Measurements from ENCODE around the gene NEK7. TPM values are rescaled to one million over a fixed set of nuclear protein-coding genes. Genes with fewer than 3 reads are reported as not detected.

The NEK7 gene
- total RNA-seq, 1 donor from 2014 or later: 44.9 TPM

GRCh38 chr1:198359024-198359653 lies 202.3 kb downstream of the NEK7 start:
- no peak for DNase-seq (ENCODE audit: low spot score)
- H3K27me3 Mint-ChIP-seq (ENCODE audit: unreplicated experiment): no peaks in the 10 kb centered on the region
- H3K4me1 Mint-ChIP-seq (ENCODE audit: unreplicated experiment): peaks cover 2% of the 10 kb centered on the region
- H3K4me3 Mint-ChIP-seq (ENCODE audit: unreplicated experiment): no peak overlapping the region
- H3K27ac Mint-ChIP-seq (ENCODE audit: unreplicated experiment): no peak overlapping the region
- no peaks in the 10 kb centered on the region for H3K9me3 Mint-ChIP-seq (ENCODE audit: unreplicated experiment)
- H3K36me3 Mint-ChIP-seq (ENCODE audit: low read depth, unreplicated experiment): no peaks in the 10 kb centered on the region
- TF ChIP-seq, protein P1, sequence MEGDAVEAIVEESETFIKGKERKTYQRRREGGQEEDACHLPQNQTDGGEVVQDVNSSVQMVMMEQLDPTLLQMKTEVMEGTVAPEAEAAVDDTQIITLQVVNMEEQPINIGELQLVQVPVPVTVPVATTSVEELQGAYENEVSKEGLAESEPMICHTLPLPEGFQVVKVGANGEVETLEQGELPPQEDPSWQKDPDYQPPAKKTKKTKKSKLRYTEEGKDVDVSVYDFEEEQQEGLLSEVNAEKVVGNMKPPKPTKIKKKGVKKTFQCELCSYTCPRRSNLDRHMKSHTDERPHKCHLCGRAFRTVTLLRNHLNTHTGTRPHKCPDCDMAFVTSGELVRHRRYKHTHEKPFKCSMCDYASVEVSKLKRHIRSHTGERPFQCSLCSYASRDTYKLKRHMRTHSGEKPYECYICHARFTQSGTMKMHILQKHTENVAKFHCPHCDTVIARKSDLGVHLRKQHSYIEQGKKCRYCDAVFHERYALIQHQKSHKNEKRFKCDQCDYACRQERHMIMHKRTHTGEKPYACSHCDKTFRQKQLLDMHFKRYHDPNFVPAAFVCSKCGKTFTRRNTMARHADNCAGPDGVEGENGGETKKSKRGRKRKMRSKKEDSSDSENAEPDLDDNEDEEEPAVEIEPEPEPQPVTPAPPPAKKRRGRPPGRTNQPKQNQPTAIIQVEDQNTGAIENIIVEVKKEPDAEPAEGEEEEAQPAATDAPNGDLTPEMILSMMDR (IDR thresholded peaks at IDR 0.05; ENCODE audit: unreplicated experiment): peak; percentile 54

- Mint-ChIP-seq H3K27ac (ENCODE audit: unreplicated experiment) (no peak overlapping the region), H3K4me3 (ENCODE audit: unreplicated experiment) (no peak overlapping the region), H3K27me3 (ENCODE audit: unreplicated experiment) (no peaks in the 10 kb centered on the region), H3K36me3 (ENCODE audit: low read depth, unreplicated experiment) (no peaks in the 10 kb centered on the region), H3K4me1 (ENCODE audit: unreplicated experiment) (peaks cover 2% of the 10 kb centered on the region), H3K9me3 (ENCODE audit: unreplicated experiment) (no peaks in the 10 kb centered on the region)
- TF ChIP-seq, protein P1 (IDR thresholded peaks at IDR 0.05; ENCODE audit: unreplicated experiment): no peak
- DNase-seq (ENCODE audit: low spot score): no peak
These were observed 203.5 kb downstream of the NEK7 start for GRCh38 chr1:198360208-198360729.

DNA sequence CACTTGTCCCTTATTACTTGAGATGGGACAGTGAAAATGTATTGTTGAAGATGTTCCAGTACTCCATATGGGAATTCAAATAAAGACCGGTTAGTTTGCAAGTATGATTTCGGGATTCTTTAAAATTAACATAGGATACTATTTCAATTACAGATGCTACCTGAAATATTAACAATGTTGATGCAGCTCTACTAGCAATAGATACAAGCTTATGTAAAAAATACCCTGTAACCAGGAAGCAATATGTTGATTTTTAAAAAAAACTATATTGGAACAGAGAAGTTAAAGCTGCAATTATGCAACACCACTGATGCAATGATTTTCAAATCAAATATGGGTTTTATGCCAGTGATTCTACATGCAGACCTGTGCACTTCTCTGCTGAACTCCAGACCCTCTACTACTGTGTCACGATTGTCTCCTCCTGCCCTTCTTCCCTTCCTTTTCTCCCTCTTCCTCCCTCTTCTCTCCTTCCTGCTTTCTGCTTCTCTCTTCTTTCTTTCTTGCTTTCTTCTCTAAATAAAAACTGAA lies 204.5 kb downstream of the NEK7 start:
- H3K9me3 Mint-ChIP-seq (ENCODE audit: unreplicated experiment): no peaks in the 10 kb centered on the region
- H3K27me3 Mint-ChIP-seq (ENCODE audit: unreplicated experiment): no peaks in the 10 kb centered on the region
- no peak for DNase-seq (ENCODE audit: low spot score)
- no peak overlapping the region for H3K4me3 Mint-ChIP-seq (ENCODE audit: unreplicated experiment)
- H3K4me1 Mint-ChIP-seq (ENCODE audit: unreplicated experiment): peaks cover 2% of the 10 kb centered on the region
- no peaks in the 10 kb centered on the region for H3K36me3 Mint-ChIP-seq (ENCODE audit: low read depth, unreplicated experiment)
- no peak overlapping the region for H3K27ac Mint-ChIP-seq (ENCODE audit: unreplicated experiment)
- TF ChIP-seq, protein P1 (IDR thresholded peaks at IDR 0.05; ENCODE audit: unreplicated experiment): no peak

DNA sequence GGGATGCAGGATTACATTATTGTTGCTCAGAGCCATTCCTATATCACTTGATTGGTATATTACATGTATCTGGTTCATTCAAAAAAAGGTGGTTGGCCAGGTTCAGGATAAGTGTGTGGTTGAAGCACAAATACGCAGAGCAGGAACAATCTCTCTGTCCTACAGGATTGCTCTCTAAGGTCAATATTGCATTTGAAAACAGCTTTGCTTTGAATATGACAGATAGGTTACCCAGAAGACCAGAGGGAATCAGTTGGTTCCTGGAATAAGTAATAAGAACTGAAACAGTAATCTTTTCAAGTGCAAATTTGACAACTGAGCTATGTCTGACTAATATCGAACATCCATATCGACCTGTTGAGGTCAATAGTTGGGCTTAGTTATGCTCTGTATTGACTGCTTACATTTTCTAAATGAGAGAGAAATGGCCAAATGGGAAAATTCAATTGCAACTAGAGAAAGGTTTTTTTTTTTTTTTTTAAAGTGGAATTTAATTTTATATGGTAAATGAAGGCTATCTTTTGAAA lies 206.9 kb downstream of the NEK7 start:
- Mint-ChIP-seq H3K27me3 (ENCODE audit: unreplicated experiment) (no peaks in the 10 kb centered on the region), H3K9me3 (ENCODE audit: unreplicated experiment) (no peaks in the 10 kb centered on the region), H3K4me3 (ENCODE audit: unreplicated experiment) (no peak overlapping the region), H3K4me1 (ENCODE audit: unreplicated experiment) (peaks cover 2% of the 10 kb centered on the region), H3K36me3 (ENCODE audit: low read depth, unreplicated experiment) (no peaks in the 10 kb centered on the region), H3K27ac (ENCODE audit: unreplicated experiment) (no peak overlapping the region)
- no peak for DNase-seq (ENCODE audit: low spot score)
- TF ChIP-seq, protein P1 (IDR thresholded peaks at IDR 0.05; ENCODE audit: unreplicated experiment): no peak

GRCh38 chr1:198364471-198364870 lies 207.7 kb downstream of the NEK7 start:
- Mint-ChIP-seq H3K9me3 (ENCODE audit: unreplicated experiment) (no peaks in the 10 kb centered on the region), H3K4me3 (ENCODE audit: unreplicated experiment) (no peak overlapping the region), H3K36me3 (ENCODE audit: low read depth, unreplicated experiment) (no peaks in the 10 kb centered on the region), H3K27ac (ENCODE audit: unreplicated experiment) (no peak overlapping the region), H3K4me1 (ENCODE audit: unreplicated experiment) (peaks cover 2% of the 10 kb centered on the region), H3K27me3 (ENCODE audit: unreplicated experiment) (no peaks in the 10 kb centered on the region)
- no peak for DNase-seq (ENCODE audit: low spot score)
- TF ChIP-seq, protein P1 (IDR thresholded peaks at IDR 0.05; ENCODE audit: unreplicated experiment): no peak

Measured in endothelial cell (in vitro differentiated cells).